OCI-LY3 (cell line): Measurements from ENCODE around the gene CECR2.

Experiments
- EZH2phosphoT487 ChIP-seq: fragments of 200-600 bp; shearing (Covaris generic); IDR thresholded peaks from 2 replicates; pipeline ENCODE4 v1.6.1; 2018; ENCODE audit warnings: antibody characterized with exemption, mixed run types, low read depth
- TF ChIP-seq, protein P1 (sequence below): fragments of 200-600, 300-600 bp; sonication (generic); IDR thresholded peaks from 2 replicates; pipeline ENCODE4 v1.5.1; 2014; ENCODE audit warnings: antibody characterized with exemption, low read length, low read depth

DNA sequence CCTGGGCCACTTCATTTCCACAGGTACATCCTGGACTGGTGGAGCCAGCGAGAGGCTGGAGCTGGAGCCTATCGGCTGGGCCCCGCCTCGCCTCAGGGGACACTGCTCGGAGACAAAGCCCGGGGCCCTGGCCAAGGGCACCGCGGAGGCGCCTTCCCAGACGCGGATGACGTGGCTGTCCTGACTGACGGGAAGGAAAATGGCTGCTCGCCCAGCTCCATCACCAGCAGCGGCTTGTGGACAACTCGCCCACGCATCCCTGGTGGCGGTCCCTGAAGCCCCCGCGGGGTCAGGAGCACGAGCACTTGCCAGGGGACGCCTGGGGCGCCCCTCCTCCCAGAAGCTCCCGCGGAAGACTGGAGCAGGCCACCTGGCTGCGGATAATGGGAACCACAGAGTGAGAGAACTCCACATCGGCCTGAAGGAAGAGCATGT lies 49.6 kb downstream of the CECR2 start:
- TF ChIP-seq EZH2phosphoT487, result no peak
- TF ChIP-seq, protein P1, sequence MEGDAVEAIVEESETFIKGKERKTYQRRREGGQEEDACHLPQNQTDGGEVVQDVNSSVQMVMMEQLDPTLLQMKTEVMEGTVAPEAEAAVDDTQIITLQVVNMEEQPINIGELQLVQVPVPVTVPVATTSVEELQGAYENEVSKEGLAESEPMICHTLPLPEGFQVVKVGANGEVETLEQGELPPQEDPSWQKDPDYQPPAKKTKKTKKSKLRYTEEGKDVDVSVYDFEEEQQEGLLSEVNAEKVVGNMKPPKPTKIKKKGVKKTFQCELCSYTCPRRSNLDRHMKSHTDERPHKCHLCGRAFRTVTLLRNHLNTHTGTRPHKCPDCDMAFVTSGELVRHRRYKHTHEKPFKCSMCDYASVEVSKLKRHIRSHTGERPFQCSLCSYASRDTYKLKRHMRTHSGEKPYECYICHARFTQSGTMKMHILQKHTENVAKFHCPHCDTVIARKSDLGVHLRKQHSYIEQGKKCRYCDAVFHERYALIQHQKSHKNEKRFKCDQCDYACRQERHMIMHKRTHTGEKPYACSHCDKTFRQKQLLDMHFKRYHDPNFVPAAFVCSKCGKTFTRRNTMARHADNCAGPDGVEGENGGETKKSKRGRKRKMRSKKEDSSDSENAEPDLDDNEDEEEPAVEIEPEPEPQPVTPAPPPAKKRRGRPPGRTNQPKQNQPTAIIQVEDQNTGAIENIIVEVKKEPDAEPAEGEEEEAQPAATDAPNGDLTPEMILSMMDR, result no peak
